Loucy (cell line): ENCODE results near the gene CYP4F2.

Source experiments
- CTCF ChIP-seq: fragments of 200-600 bp; sonication (generic); conservative IDR thresholded peaks from 2 replicates; pipeline ENCODE4 v1.5.1; 2014; ENCODE audit warnings: mild to moderate bottlenecking, antibody characterized with exemption, low read length
- EZH2phosphoT487 ChIP-seq: fragments of 200-600 bp; IDR thresholded peaks from 2 replicates; pipeline ENCODE4 v1.6.1; 2018; ENCODE audit warnings: antibody characterized with exemption, mild to moderate bottlenecking, moderate library complexity, borderline replicate concordance

- TF ChIP-seq CTCF (no peak), EZH2phosphoT487 (no peak)
Measured at GRCh38 chr19:15860522-15860921, 37.4 kb downstream of the CYP4F2 start.
